HepG2 (cell line): ENCODE data around the gene RANBP3. TPM values are rescaled to one million over a fixed set of nuclear protein-coding genes. Genes with fewer than 3 reads are reported as not detected.

Source experiments
- ATAC-seq: fragments of 200-7000 bp; cut with Tn5 transposase; 3 replicates; pipeline ENCODE4 v1.9.1; 2020; ENCODE audit warnings: mild to moderate bottlenecking, moderate library complexity
- BruUV-seq: library from RNA; stranded (reverse); fragments of 400-500 nt; replicated peaks from 2 replicates; lab custom pipeline; 2021; lab: Mats Ljungman, UMichigan
- CTCF ChIA-PET: fragments of 300-600 bp; formaldehyde crosslinking; extraction: SDS; loops from one replicate; lab custom pipeline; 2021; ENCODE audit warnings: low total read pairs, inconsistent platforms, low intra/inter-chr PET ratio; lab: Yijun Ruan, JAX
- POLR2A ChIA-PET: fragments of 350-600 bp; sonication (Branson Sonifier 250); formaldehyde crosslinking; loops from one replicate; lab custom pipeline; 2020; ENCODE audit warnings: antibody characterized with exemption, inconsistent platforms; lab: Yijun Ruan, JAX
- DNase-seq: peaks from one replicate; pipeline ENCODE4 v3.0.0-alpha.2; 2015; ENCODE audit warnings: low spot score
- FAIRE-seq: peaks from 3 replicates; lab custom pipeline; 2011; peaks lifted over from hg19 to GRCh38; lab: Jason Lieb, UNC
- H2AFZ ChIP-seq: one replicate; pipeline ENCODE4 v1.6.1; 2011; ENCODE audit warnings: low read length, inconsistent platforms
- H3K27ac ChIP-seq: fragments of 300-600 bp; 3 replicates; pipeline ENCODE4 v1.8.0; 2011; ENCODE audit warnings: mixed run types, mild to moderate bottlenecking, mixed read lengths, low read length, inconsistent platforms; ENCODE audit not compliant: insufficient read depth; ENCODE audit errors: extremely low read length
- H3K27me3 ChIP-seq, 2 experiments: fragments of 200-600 bp in 1 of 2; 2 replicates in 1 of 2; 3 replicates in 1 of 2; pipeline versions ENCODE4 v1.6.0 to v1.8.0; 2011; ENCODE audit warnings: low read length in 2 of 2, mild to moderate bottlenecking in 2 of 2, moderate library complexity in 2 of 2, inconsistent platforms in 1 of 2; ENCODE audit not compliant: insufficient read depth in 2 of 2, control insufficient read depth in 1 of 2
- H3K36me3 ChIP-seq, 2 experiments: fragments of 200-600 bp in 1 of 2; replicated peaks in 1 of 2; 2 replicates in 1 of 2; 3 replicates in 1 of 2; pipeline versions ENCODE4 v1.5.1 to v1.8.0; 2011; ENCODE audit warnings: low read length in 2 of 2, inconsistent platforms in 1 of 2; ENCODE audit not compliant: insufficient read depth in 2 of 2, control insufficient read depth in 1 of 2
- H3K4me1 ChIP-seq: 2 replicates; pipeline ENCODE4 v1.5.1; 2012; ENCODE audit warnings: low read length, inconsistent platforms; ENCODE audit not compliant: insufficient read depth
- H3K4me2 ChIP-seq: 2 replicates; pipeline ENCODE4 v1.6.0; 2011; ENCODE audit warnings: low read depth, low read length, inconsistent platforms
- H3K4me3 ChIP-seq, 3 experiments: fragments of 200-600 bp in 1 of 3; sonication (generic), shearing (Covaris generic) in 1 of 3; replicated peaks in 1 of 3; 2 replicates each; pipeline ENCODE4 v1.5.1; 2011 to 2016; ENCODE audit warnings: low read length in 3 of 3, inconsistent platforms in 2 of 3, low read depth in 2 of 3, mild to moderate bottlenecking in 2 of 3, control low read depth in 1 of 3, mixed read lengths in 1 of 3; ENCODE audit not compliant: insufficient read depth in 1 of 3
- H3K79me2 ChIP-seq: one replicate; pipeline ENCODE4 v1.6.1; 2011; ENCODE audit warnings: low read length, inconsistent platforms; ENCODE audit not compliant: insufficient read depth
- H3K9ac ChIP-seq: 2 replicates; pipeline ENCODE4 v1.6.0; 2011; ENCODE audit warnings: mild to moderate bottlenecking, low read depth, low read length, inconsistent platforms; ENCODE audit not compliant: insufficient read depth
- H3K9me3 ChIP-seq: 2 replicates; pipeline ENCODE4 v1.5.1; 2012; ENCODE audit warnings: mild to moderate bottlenecking, low read length
- H4K20me1 ChIP-seq: 2 replicates; pipeline ENCODE4 v1.6.0; 2011; ENCODE audit warnings: inconsistent platforms, mild to moderate bottlenecking, low read length, moderate library complexity; ENCODE audit not compliant: insufficient read depth
- AGO2 ChIP-seq: fragments of 200-400 bp; formaldehyde crosslinking; optimal IDR thresholded peaks from 2 replicates; pipeline ENCODE3; 2017; ENCODE audit warnings: mild to moderate bottlenecking, low read depth, low read length, moderate library complexity
- BORCS8-MEF2B ChIP-seq: sonication (generic); formaldehyde crosslinking; IDR thresholded peaks from 2 replicates; pipeline ENCODE4 v1.8.0; 2022; ENCODE audit warnings: mild to moderate bottlenecking, missing genetic modification reagents
- FOXP1 ChIP-seq, 2 experiments: fragments of 450-650 bp in 1 of 2; IDR thresholded peaks; 2 replicates each; pipeline ENCODE4 v1.6.1; 2017 to 2018; ENCODE audit warnings: antibody characterized with exemption in 1 of 2
- MAF1 ChIP-seq: sonication (generic); formaldehyde crosslinking; IDR thresholded peaks from 2 replicates; pipeline ENCODE4 v1.5.0; 2020; ENCODE audit warnings: missing genetic modification reagents, borderline replicate concordance
- RBFOX2 ChIP-seq: fragments of 200-400 bp; formaldehyde crosslinking; IDR thresholded peaks from 2 replicates; pipeline ENCODE4 v1.6.1; 2017; ENCODE audit warnings: low read depth, mild to moderate bottlenecking, low read length
- REXO4 ChIP-seq: sonication (generic); formaldehyde crosslinking; IDR thresholded peaks from 2 replicates; pipeline ENCODE4 v1.8.0; 2022; ENCODE audit warnings: missing genetic modification reagents, mild to moderate bottlenecking, borderline replicate concordance
- ZIK1 ChIP-seq: sonication (generic); formaldehyde crosslinking; IDR thresholded peaks from 2 replicates; pipeline ENCODE4 v1.5.0; 2020; ENCODE audit warnings: mild to moderate bottlenecking, low read depth, missing genetic modification reagents, borderline replicate concordance
- ZNF569 ChIP-seq: sonication (generic); formaldehyde crosslinking; IDR thresholded peaks from 2 replicates; pipeline ENCODE4 v1.5.0; 2020; ENCODE audit warnings: mild to moderate bottlenecking, missing genetic modification reagents, moderate library complexity, borderline replicate concordance
- WGBS: methylation state at CpG from one replicate; pipeline ENCODE4 v1.1.6; 2017; ENCODE audit warnings: low lambda C conversion rate; 5-methylcytosine and 5-hydroxymethylcytosine counted together
- in situ Hi-C: cut with HindIII; loops from 2 replicates; pipeline ENCODE4 v1.10.0; 2017; ENCODE audit warnings: low pct_unique_long_range_greater_than_20kb; ENCODE audit not compliant: extremely low pct_ligation_motif_present
- intact Hi-C: fragments of 100-400 bp; cut with micrococcal nuclease; formaldehyde crosslinking; loops from one replicate; pipeline ENCODE4 v1.10.0; 2022; ENCODE audit not compliant: unreplicated experiment
- polyA plus RNA-seq, 8 experiments: library from polyadenylated mRNA; depleted of rRNA in 3 of 8; stranded (reverse) in 7 of 8; unstranded in 1 of 8; fragments of >200 nt; fragmentation: Illumina TruSeq in 4 of 8; extraction: Trizol in 4 of 8; gene quantifications; 2 replicates each; pipeline versions ENCODE4 v1.2.1 to v1.2.3, GENCODE V29; 2011 to 2016; ENCODE audit warnings: low read depth in 4 of 8, missing spikeins in 1 of 8, mixed read lengths in 1 of 8; ENCODE audit not compliant: insufficient read depth in 1 of 8
- total RNA-seq, 5 experiments: library from RNA; depleted of rRNA; stranded (reverse); fragments of >200 nt; fragmentation: Illumina TruSeq; extraction: Trizol; gene quantifications; 2 replicates each; pipeline ENCODE4 v1.2.3, GENCODE V29; 2016; ENCODE audit warnings: low read depth in 1 of 5
- TF ChIP-seq, protein P1 (sequence below): sonication (generic); formaldehyde crosslinking; IDR thresholded peaks from 2 replicates; pipeline ENCODE4 v1.4.0; 2020; ENCODE audit warnings: missing genetic modification reagents; ENCODE audit errors: not compliant biosample characterization
- TF ChIP-seq, protein P2 (sequence below): sonication (generic); formaldehyde crosslinking; IDR thresholded peaks from 2 replicates; pipeline ENCODE4 v1.5.0; 2020; ENCODE audit warnings: missing genetic modification reagents, mild to moderate bottlenecking, borderline replicate concordance
- TF ChIP-seq, protein P3 (sequence below): sonication (generic); formaldehyde crosslinking; IDR thresholded peaks from 2 replicates; pipeline ENCODE4 v1.5.0; 2020; ENCODE audit warnings: missing genetic modification reagents

The RANBP3 gene
- total and polyA plus RNA-seq, 2 of the 13 experiments (the other 11 are each of a cell fraction or from before 2014, with no cell fraction given) = 39.5 to 149 TPM

DNA sequence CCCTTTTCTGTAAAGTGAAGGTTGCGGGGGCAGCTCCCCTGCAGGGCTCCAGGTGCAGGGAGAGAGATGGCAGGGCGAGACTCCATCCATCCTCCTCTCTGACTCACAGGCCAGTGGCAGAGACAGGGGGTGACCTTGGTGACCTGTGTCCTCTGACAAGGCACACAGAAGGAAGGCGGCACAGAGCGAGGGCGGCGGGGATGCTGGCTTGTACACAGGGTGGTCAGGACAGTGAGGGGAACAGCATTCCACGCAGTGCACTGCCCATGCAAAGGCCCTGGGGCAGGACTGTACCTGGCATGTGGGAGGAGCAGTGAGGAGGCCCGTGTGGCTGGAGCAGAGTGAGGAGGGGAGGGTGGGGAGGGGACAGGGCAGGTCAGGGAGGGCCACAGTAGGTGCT, 82.0 kb downstream of the RANBP3 start:
- Histone ChIP-seq H3K4me2 (no peak overlapping the region), H3K4me1 (peaks cover 33% of the 10 kb centered on the region), H3K9ac (no peak overlapping the region), H4K20me1 (0 out of 2 replicates have a peak, but pooled peaks cover 7% of the 10 kb centered on the region), H3K36me3 (peaks cover 7 to 37% of the 10 kb centered on the region in 2 experiments; a peak in 4 of 5 replicates), H3K9me3 (no peaks in the 10 kb centered on the region), H3K79me2 (peaks cover 19% of the 10 kb centered on the region), H2AFZ (no peak overlapping the region), H3K27ac (no peak overlapping the region), H3K27me3 (no peaks in the 10 kb centered on the region), H3K4me3 (no peak overlapping the region)
- no TSS peak for BruUV-seq
- ChIA-PET POLR2A (interaction anchor here (0.6 to 1.5 kb wide), 2 partner anchors 8 to 112 kb away, joined by 3 to 7 read pairs; partner anchors contain the start of gene NDUFA11), CTCF (no interaction called here)
- ATAC-seq (no peak), DNase-seq (no peak), FAIRE-seq (no peak)
- intact Hi-C loops (no loop called here), in situ Hi-C loops (no loop called here)
- TF ChIP-seq ZNF569 (CRISPR knock-in tag) (no peak), MAF1 (no peak), BORCS8-MEF2B (no peak)
- TF ChIP-seq, protein P1, sequence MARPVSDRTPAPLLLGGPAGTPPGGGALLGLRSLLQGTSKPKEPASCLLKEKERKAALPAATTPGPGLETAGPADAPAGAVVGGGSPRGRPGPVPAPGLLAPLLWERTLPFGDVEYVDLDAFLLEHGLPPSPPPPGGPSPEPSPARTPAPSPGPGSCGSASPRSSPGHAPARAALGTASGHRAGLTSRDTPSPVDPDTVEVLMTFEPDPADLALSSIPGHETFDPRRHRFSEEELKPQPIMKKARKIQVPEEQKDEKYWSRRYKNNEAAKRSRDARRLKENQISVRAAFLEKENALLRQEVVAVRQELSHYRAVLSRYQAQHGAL (CRISPR knock-in tag) = no peak
- 92% methylated on average over 8 of the region's 8 CpGs for WGBS

DNA sequence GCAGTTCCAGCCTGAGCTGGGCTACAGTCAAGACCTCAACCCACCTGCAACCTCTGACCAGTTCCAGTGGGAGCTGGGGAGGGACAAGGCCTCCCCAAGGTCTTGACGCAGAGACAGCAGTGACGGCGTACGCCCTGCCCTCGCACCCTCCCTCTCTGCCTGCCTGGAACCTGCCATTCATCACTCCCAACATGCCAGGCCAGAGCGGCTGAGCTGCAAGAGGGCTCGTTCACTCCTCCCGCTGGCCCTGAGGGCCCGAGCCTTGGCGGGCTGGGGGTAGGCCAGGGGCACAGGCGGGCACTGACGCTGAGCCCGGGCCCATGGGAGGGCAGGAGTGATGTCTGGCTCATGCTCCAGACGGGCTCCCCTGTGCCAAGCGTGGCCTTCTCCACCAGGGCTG, 82.5 kb downstream of the RANBP3 start:
- CTCF ChIA-PET = no interaction called here
- Histone ChIP-seq H3K27me3 (no peaks in the 10 kb centered on the region), H3K36me3 (peaks cover 7 to 37% of the 10 kb centered on the region in 2 experiments; a peak in 4 of 5 replicates)
- in situ Hi-C loops = no loop called here
- TF ChIP-seq AGO2 (peak; percentile 53), RBFOX2 (peak; percentile 68; the same call in 1 of the 2 replicates), FOXP1 (IDR thresholded peaks at IDR 0.05) (no peak), FOXP1 (CRISPR knock-in tag; IDR thresholded peaks at IDR 0.05) (no peak), ZIK1 (CRISPR knock-in tag) (no peak), REXO4 (no peak)
- TF ChIP-seq, protein P2, sequence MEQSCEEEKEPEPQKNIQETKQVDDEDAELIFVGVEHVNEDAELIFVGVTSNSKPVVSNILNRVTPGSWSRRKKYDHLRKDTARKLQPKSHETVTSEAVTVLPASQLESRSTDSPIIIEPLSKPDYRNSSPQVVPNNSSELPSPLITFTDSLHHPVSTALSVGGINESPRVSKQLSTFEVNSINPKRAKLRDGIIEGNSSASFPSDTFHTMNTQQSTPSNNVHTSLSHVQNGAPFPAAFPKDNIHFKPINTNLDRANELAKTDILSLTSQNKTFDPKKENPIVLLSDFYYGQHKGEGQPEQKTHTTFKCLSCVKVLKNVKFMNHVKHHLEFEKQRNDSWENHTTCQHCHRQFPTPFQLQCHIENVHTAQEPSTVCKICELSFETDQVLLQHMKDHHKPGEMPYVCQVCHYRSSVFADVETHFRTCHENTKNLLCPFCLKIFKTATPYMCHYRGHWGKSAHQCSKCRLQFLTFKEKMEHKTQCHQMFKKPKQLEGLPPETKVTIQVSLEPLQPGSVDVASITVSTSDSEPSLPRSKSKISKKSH (CRISPR knock-in tag) = no peak
- TF ChIP-seq, protein P3, sequence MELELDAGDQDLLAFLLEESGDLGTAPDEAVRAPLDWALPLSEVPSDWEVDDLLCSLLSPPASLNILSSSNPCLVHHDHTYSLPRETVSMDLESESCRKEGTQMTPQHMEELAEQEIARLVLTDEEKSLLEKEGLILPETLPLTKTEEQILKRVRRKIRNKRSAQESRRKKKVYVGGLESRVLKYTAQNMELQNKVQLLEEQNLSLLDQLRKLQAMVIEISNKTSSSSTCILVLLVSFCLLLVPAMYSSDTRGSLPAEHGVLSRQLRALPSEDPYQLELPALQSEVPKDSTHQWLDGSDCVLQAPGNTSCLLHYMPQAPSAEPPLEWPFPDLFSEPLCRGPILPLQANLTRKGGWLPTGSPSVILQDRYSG (CRISPR knock-in tag) = no peak
- TF ChIP-seq, all 625 proteins: peak for 2
- no peak overlapping the region for H3K4me3 ChIP-seq
- WGBS = no CpG with 5 or more reads among the region's 15 CpGs
- ATAC-seq (no peak), FAIRE-seq (no peak), DNase-seq (no peak)
- H2AFZ ChIP-seq = no peak overlapping the region
- intact Hi-C loops = no loop called here
- BruUV-seq = no TSS peak
- no peak overlapping the region for H3K4me2 ChIP-seq
- peaks cover 35% of the 10 kb centered on the region for H3K4me1 ChIP-seq
- no peaks in the 10 kb centered on the region for H3K9me3 ChIP-seq
- H4K20me1 ChIP-seq = 0 out of 2 replicates have a peak, but pooled peaks cover 7% of the 10 kb centered on the region
- no peak overlapping the region for H3K9ac ChIP-seq
- POLR2A ChIA-PET = interaction anchor here (0.6 to 1.5 kb wide), 2 partner anchors 8 to 112 kb away, joined by 3 to 7 read pairs; partner anchors contain the start of gene NDUFA11
- peaks cover 15% of the 10 kb centered on the region for H3K79me2 ChIP-seq
- no peak overlapping the region for H3K27ac ChIP-seq
